Measurements from ENCODE around the gene MAST4. TPM values are rescaled to one million over a fixed set of nuclear protein-coding genes. Genes with fewer than 3 reads are reported as not detected.
"Not testable (repeated sequence)": the region's sequence is repeated elsewhere in the genome, so short reads cannot be mapped to it uniquely, and the experiment has no call there.

The MAST4 gene
- total RNA-seq, 2 donors from 2014 or later: 30.5 to 47.8 TPM

GRCh38 chr5:66680804-66681203 is 84.6 kb downstream of the MAST4 start:
- TF ChIP-seq CTCF (IDR thresholded peaks at IDR 0.05): no peak
- Histone ChIP-seq H3K36me3 (no peaks in the 10 kb centered on the region), H3K9me3 (no peaks in the 10 kb centered on the region), H3K27me3 (replicated peaks; ENCODE audit: insufficient read depth) (no peaks in the 10 kb centered on the region), H3K27ac (no peak overlapping the region), H3K4me1 (ENCODE audit: control insufficient read depth in 1 of 2, low read depth in 2 of 2) (no peaks in the 10 kb centered on the region), H3K4me3 (no peak overlapping the region)
- DNase-seq (ENCODE audit: low spot score): no peak
- no peak for ATAC-seq (ENCODE audit: insufficient number of reproducible peaks, low FRiP score, low read depth)

- no peak for TF ChIP-seq CTCF (IDR thresholded peaks at IDR 0.05)
- no peak for DNase-seq (ENCODE audit: low spot score)
- Histone ChIP-seq H3K27me3 (replicated peaks; ENCODE audit: insufficient read depth) (no peaks in the 10 kb centered on the region), H3K9me3 (no peaks in the 10 kb centered on the region), H3K36me3 (no peaks in the 10 kb centered on the region), H3K4me1 (ENCODE audit: control insufficient read depth in 1 of 2, low read depth in 2 of 2) (no peaks in the 10 kb centered on the region), H3K4me3 (no peak overlapping the region), H3K27ac (no peak overlapping the region)
- ATAC-seq (ENCODE audit: insufficient number of reproducible peaks, low FRiP score, low read depth): no peak
Observed at GRCh38 chr5:66684663-66685062, 88.5 kb downstream of the MAST4 start.

- no peak for TF ChIP-seq CTCF (IDR thresholded peaks at IDR 0.05)
- no peaks in the 10 kb centered on the region for H3K27me3 ChIP-seq (replicated peaks; ENCODE audit: insufficient read depth)
- H3K36me3 ChIP-seq: no peaks in the 10 kb centered on the region
- H3K4me1 ChIP-seq (ENCODE audit: control insufficient read depth in 1 of 2, low read depth in 2 of 2): no peaks in the 10 kb centered on the region
- no peak overlapping the region for H3K4me3 ChIP-seq
- ATAC-seq (ENCODE audit: insufficient number of reproducible peaks, low FRiP score, low read depth) (no peak), DNase-seq (ENCODE audit: low spot score) (no peak)
- no peaks in the 10 kb centered on the region for H3K9me3 ChIP-seq
- no peak overlapping the region for H3K27ac ChIP-seq
Observed at GRCh38 chr5:66689522-66690220, 93.5 kb downstream of the MAST4 start.

- no peaks in the 10 kb centered on the region for H3K4me1 ChIP-seq (ENCODE audit: control insufficient read depth in 1 of 2, low read depth in 2 of 2)
- H3K4me3 ChIP-seq: no peak overlapping the region
- H3K36me3 ChIP-seq: no peaks in the 10 kb centered on the region
- H3K9me3 ChIP-seq: no peaks in the 10 kb centered on the region
- H3K27me3 ChIP-seq (replicated peaks; ENCODE audit: insufficient read depth): no peaks in the 10 kb centered on the region
- no peak for ATAC-seq (ENCODE audit: insufficient number of reproducible peaks, low FRiP score, low read depth)
- DNase-seq (ENCODE audit: low spot score): no peak
- no peak overlapping the region for H3K27ac ChIP-seq
- no peak for TF ChIP-seq CTCF (IDR thresholded peaks at IDR 0.05)
Observed at GRCh38 chr5:66694036-66694435, 97.8 kb downstream of the MAST4 start.

- H3K9me3 ChIP-seq; H3K27ac ChIP-seq; H3K4me3 ChIP-seq; H3K4me1 ChIP-seq (ENCODE audit: control insufficient read depth in 1 of 2, low read depth in 2 of 2); DNase-seq (ENCODE audit: low spot score); ATAC-seq (ENCODE audit: insufficient number of reproducible peaks, low FRiP score, low read depth); H3K36me3 ChIP-seq; H3K27me3 ChIP-seq (replicated peaks; ENCODE audit: insufficient read depth): not testable (repeated sequence)
Observed at GRCh38 chr5:66695840-66696239, 99.6 kb downstream of the MAST4 start.

Measured in thoracic aorta (tissue), 2 donors.